Liver (tissue), 2 donors: Measurements from ENCODE around the gene RNF8.
"Not testable (repeated sequence)": the region's sequence is repeated elsewhere in the genome, so short reads cannot be mapped to it uniquely, and the experiment has no call there.

Experiments used
- ATF3 ChIP-seq: IDR thresholded peaks from 2 replicates; pipeline ENCODE4 v1.6.1; 2016; ENCODE audit warnings: antibody characterized with exemption
- FOXA1 ChIP-seq: IDR thresholded peaks from 2 replicates; pipeline ENCODE4 v1.6.1; 2016; ENCODE audit warnings: antibody characterized with exemption
- donor health status: healthy.

GRCh38 chr6:37401658-37402057 lies 47.9 kb downstream of the RNF8 start:
- TF ChIP-seq ATF3, FOXA1: not testable (repeated sequence)
